GM06990 (cell line): ENCODE results near the gene SLC16A1.
"Not testable (repeated sequence)": the region's sequence is repeated elsewhere in the genome, so short reads cannot be mapped to it uniquely, and the experiment has no call there.

Experiments used
- DNase-seq: peaks from one replicate; pipeline ENCODE4 v3.0.0-alpha.2; 2011; ENCODE audit not compliant: insufficient read length; ENCODE audit errors: extremely low read depth
- H3K27me3 ChIP-seq: replicated peaks from 2 replicates; pipeline ENCODE4 v1.6.0; 2011; ENCODE audit warnings: low read length; ENCODE audit not compliant: control insufficient read depth, insufficient read depth
- H3K36me3 ChIP-seq: 2 replicates; pipeline ENCODE4 v1.5.1; 2011; ENCODE audit warnings: low read length; ENCODE audit not compliant: control insufficient read depth, insufficient read depth
- H3K4me3 ChIP-seq: replicated peaks from 2 replicates; pipeline ENCODE4 v1.5.1; 2011; ENCODE audit warnings: low read depth, mild to moderate bottlenecking, control low read depth, low read length
- CTCF ChIP-seq: IDR thresholded peaks from 2 replicates; pipeline ENCODE4 v1.5.1; 2011; ENCODE audit warnings: low read length, control low read depth, mild to moderate bottlenecking, inconsistent platforms; ENCODE audit not compliant: insufficient read depth, poor library complexity, severe bottlenecking

The SLC16A1 gene

GRCh38 chr1:112893288-112894009 is 62.5 kb downstream of the SLC16A1 start:
- DNase-seq: no peak
- no peak for TF ChIP-seq CTCF
- Histone ChIP-seq H3K36me3 (no peaks in the 10 kb centered on the region), H3K27me3 (no peaks in the 10 kb centered on the region), H3K4me3 (no peak overlapping the region)

- not testable (repeated sequence) for DNase-seq, H3K36me3 ChIP-seq, H3K4me3 ChIP-seq, H3K27me3 ChIP-seq
Measured at GRCh38 chr1:112889906-112890305, 66.1 kb downstream of the SLC16A1 start.

GRCh38 chr1:112889052-112889768 is 66.8 kb downstream of the SLC16A1 start:
- Histone ChIP-seq H3K36me3 (no peaks in the 10 kb centered on the region), H3K27me3 (no peaks in the 10 kb centered on the region), H3K4me3 (no peak overlapping the region)
- TF ChIP-seq CTCF: no peak
- DNase-seq: no peak

- H3K27me3 ChIP-seq: no peaks in the 10 kb centered on the region
- H3K36me3 ChIP-seq: no peaks in the 10 kb centered on the region
- no peak overlapping the region for H3K4me3 ChIP-seq
- TF ChIP-seq CTCF: no peak
- DNase-seq: no peak
Measured at GRCh38 chr1:112888630-112889029, 67.4 kb downstream of the SLC16A1 start.

- no peaks in the 10 kb centered on the region for H3K36me3 ChIP-seq
- DNase-seq: no peak
- no peak overlapping the region for H3K4me3 ChIP-seq
- no peaks in the 10 kb centered on the region for H3K27me3 ChIP-seq
- TF ChIP-seq CTCF: no peak
Measured at GRCh38 chr1:112887599-112888283, 68.3 kb downstream of the SLC16A1 start.

- H3K27me3 ChIP-seq, H3K4me3 ChIP-seq, H3K36me3 ChIP-seq, DNase-seq: not testable (repeated sequence)
Measured at GRCh38 chr1:112884996-112885395, 71.0 kb downstream of the SLC16A1 start.
